A549 (cell line): ENCODE measurements around the gene PAM.

Source experiments
- CHD2 ChIP-seq: fragments of 150-350 bp; IDR thresholded peaks from 2 replicates; pipeline ENCODE4 v1.6.1; 2014; ENCODE audit warnings: low read length; ENCODE audit not compliant: partially characterized antibody
- FOSB ChIP-seq: fragments of 250-450 bp; sonication (Bioruptor Pico); IDR thresholded peaks from 2 replicates; pipeline ENCODE4 v1.5.0; 2020; ENCODE audit warnings: mild to moderate bottlenecking, moderate library complexity
- KDM1A ChIP-seq: fragments of 200-600 bp; sonication (generic); IDR thresholded peaks from 2 replicates; pipeline ENCODE4 v1.6.1; 2016; ENCODE audit warnings: low read depth, mild to moderate bottlenecking
- NPAS2 ChIP-seq: fragments of 250-450 bp; sonication (Bioruptor Pico); IDR thresholded peaks from 2 replicates; pipeline ENCODE4 v1.8.0; 2022; ENCODE audit warnings: mild to moderate bottlenecking, moderate library complexity, borderline replicate concordance
- PHF8 ChIP-seq: fragments of 200-600 bp; sonication (generic); IDR thresholded peaks from 2 replicates; pipeline ENCODE4 v1.6.1; 2016; ENCODE audit warnings: low read depth, mild to moderate bottlenecking, antibody characterized with exemption, moderate library complexity, borderline replicate concordance
- POLR2A ChIP-seq: IDR thresholded peaks from 2 replicates; pipeline ENCODE4 v1.6.1; 2012; ENCODE audit warnings: mild to moderate bottlenecking, low read length
- POLR2AphosphoS2 ChIP-seq: conservative IDR thresholded peaks from 2 replicates; pipeline ENCODE4 v1.6.1; 2012; ENCODE audit warnings: low read length, improper control_type of control experiment, inconsistent platforms
- RFX5 ChIP-seq: fragments of 450-650 bp; IDR thresholded peaks from 2 replicates; pipeline ENCODE4 v1.7.1; 2014; ENCODE audit warnings: antibody characterized with exemption, mild to moderate bottlenecking, moderate library complexity
- TF ChIP-seq, protein P1 (sequence below): fragments of >200 bp; sonication (Bioruptor Twin); formaldehyde crosslinking; IDR thresholded peaks from 3 replicates; pipeline ENCODE4 v1.5.1; 2016

- TF ChIP-seq POLR2AphosphoS2 (no peak), PHF8 (no peak), KDM1A (no peak), POLR2A (no peak), NPAS2 (CRISPR knock-in tag) (no peak), CHD2 (no peak), RFX5 (no peak), FOSB (CRISPR knock-in tag) (no peak)
- TF ChIP-seq, protein P1, sequence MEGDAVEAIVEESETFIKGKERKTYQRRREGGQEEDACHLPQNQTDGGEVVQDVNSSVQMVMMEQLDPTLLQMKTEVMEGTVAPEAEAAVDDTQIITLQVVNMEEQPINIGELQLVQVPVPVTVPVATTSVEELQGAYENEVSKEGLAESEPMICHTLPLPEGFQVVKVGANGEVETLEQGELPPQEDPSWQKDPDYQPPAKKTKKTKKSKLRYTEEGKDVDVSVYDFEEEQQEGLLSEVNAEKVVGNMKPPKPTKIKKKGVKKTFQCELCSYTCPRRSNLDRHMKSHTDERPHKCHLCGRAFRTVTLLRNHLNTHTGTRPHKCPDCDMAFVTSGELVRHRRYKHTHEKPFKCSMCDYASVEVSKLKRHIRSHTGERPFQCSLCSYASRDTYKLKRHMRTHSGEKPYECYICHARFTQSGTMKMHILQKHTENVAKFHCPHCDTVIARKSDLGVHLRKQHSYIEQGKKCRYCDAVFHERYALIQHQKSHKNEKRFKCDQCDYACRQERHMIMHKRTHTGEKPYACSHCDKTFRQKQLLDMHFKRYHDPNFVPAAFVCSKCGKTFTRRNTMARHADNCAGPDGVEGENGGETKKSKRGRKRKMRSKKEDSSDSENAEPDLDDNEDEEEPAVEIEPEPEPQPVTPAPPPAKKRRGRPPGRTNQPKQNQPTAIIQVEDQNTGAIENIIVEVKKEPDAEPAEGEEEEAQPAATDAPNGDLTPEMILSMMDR, result no peak
Measured at GRCh38 chr5:102740515-102740914, 14.6 kb upstream of the PAM start.
